RKO (cell line): ENCODE measurements around the gene BHLHE41.

Experiments used
- DNase-seq: peaks from one replicate; pipeline ENCODE4 v3.0.0-alpha.2; 2016; ENCODE audit warnings: low spot score

Gene BHLHE41

DNA sequence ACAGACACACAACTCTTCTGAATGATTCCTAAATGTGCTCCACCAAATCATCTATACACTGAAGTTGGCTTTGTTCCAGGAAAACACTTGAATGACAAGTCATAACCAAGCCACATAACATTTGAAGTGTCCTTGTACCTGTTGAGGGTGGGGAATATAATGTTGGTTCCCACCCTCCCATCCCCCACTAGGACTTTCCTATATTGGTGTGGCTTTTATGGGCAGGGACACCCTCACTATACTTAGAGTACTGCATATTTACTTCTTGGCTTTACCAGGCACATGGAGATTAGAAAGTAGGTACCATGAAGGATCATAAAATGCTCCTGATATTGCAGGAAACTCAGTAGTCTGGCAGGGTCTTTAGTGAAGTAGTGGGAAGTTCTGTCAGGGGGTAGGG lies 9.7 kb upstream of the BHLHE41 start:
- DNase-seq = no peak

DNA sequence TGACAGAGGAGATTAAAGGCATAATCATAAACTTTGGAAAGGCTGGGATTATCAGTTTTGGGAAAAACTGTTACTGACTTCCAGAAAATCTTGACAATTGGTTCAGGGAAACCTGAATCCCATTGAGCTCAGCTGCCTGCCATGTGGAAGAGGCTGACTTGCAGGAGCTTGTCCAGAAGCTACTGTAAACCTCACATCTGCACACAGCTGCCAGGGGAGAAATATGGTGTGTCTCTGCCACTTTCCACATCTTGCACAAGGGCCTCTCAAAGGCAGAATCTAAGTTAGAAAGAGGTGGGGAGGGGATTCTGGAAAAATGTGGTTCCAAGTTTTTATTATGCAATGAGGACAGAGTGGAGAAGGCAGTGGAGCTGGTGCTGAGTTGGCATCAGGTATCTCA lies 8.7 kb upstream of the BHLHE41 start:
- DNase-seq = no peak

DNA sequence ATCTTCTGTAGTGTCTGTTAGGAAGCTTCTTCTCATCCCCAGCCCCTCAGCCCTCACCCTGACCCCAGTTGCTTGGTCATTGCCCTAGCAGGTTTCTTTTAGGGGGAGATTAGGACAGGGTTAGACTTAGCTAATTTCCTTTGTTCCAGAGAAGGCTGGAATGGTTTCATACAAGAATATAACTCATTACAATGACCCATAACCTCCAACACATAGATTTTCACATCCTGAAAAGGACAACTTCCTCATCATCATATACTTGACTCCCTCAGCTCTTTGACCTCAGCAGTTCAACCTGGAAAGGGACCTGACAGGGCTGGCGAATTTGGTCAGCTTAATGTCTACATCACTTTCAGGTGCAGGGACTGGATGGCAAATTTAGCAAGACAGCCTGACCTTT lies 8.0 kb upstream of the BHLHE41 start:
- no peak for DNase-seq

DNA sequence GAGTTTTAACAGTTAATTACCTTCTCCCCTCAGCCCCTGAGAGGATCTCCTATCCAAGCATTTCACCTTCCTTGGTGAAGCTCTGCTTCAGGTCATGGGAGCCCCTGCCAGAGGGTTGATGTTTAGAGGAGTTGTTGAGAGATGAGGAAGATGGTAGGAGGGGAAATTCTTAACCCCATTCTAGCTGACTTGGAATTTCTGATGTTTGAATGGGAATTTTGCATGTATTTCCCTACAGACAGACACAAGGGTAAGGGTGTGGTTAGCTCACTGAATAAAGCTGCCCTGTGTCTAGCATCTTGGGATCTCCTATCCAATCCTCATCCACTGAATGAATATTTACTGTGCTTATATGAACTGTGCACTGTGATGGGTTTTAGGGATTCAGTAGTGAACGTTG lies 7.1 kb upstream of the BHLHE41 start:
- DNase-seq = no peak

DNA sequence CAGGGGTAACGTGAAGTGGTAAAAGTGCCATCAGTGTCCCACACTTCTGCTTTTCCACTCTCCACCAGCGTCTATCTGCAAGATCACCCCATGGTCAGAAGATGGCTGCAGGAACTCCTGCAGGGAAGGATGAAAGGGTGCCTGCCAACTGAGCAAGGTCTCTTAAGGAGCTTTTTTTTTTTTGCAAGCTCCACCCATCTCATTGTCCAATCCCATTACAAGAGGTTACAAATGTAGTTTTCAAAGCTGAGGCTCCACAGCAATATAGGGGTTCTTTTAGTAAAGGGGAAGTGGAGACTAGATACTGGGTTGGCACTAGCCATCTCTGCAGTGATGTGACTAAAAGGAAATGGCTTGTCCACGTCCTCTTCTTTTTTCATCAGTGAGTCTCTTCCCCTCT lies 5.9 kb upstream of the BHLHE41 start:
- DNase-seq = no peak

DNA sequence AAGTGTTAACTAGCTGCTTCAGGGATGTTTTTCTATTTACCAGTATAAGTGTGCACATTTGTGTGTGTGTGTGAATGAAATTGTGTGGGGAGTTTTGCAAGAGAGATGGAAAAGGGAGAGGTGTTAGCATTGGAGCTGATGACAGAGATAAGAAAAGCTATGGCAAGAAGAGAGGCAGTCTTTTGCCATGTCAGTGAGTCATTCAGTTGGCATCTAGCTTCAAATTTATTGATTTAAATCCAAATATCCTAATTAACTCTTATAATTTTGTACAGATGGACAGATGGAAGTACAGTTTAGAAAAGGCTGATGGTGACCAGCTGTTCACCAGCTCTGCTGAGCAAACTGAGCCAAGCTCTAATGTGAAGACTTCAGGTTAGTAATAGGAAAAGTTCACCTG lies 3.3 kb upstream of the BHLHE41 start:
- DNase-seq = no peak

DNA sequence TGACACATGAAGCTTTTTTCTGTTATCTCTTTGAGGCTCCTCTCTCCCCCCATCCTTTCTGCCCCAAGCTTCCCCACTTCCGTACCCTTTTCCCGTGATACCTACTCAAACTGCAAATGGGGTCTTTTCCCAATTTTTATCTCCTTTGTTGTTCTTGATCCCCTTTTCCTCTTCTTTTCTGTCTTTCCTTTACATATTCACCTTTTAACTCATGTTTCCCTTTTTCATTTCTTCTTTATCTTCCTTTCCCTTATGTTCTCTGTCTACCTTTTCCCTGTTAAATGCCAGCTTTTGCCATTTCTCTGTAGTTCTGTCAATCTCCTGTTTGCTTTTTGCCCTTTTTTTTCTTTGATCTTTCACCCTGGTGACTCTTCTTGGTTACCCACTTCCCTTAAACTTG lies 2.6 kb upstream of the BHLHE41 start:
- no peak for DNase-seq

DNA sequence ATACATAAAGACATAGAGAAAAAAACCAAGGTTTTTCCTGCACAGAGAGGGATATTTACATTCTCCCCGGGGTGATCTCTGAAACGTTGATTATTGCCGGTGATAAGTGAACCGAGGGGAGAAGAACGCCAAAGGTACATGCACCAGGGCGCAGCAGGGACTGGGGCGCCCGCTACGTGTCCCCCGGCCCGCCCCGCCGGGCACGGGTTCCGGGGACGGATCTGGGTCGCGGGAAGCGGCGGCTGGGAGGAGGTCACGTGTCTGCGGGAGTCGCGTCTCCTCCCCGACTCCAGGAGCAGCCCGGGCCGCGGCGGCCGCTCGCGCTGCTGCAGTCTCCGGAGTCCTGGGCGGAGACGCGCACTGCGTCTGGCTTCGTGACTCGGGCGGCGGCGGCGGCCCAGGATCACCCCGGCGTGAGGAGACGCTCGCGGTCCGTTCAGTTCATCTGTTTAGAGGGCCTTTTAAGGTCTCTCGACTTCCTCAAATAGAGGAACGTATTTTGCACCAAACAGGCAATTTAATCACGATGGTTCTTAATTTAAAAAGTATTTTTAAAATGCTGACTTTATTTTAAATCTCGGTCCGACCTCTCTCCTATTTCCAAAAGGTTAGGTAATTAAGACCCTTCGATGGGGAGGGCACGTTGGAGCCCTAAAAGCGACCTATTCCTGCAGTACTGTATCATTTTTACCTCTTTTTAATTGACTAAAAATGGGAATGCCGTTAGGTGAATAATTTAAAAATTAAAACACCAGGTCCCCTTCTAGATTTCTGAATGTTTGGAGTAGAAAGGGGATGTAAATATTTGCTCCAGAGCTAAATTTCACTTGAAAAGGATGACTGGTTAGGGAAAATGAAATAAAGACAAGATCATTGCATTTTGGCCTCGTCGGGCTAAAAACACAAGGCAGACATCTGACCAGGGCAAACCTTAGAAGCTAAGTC lies 1.8 kb upstream of the BHLHE41 start:
- DNase-seq = peak; percentile 82

DNA sequence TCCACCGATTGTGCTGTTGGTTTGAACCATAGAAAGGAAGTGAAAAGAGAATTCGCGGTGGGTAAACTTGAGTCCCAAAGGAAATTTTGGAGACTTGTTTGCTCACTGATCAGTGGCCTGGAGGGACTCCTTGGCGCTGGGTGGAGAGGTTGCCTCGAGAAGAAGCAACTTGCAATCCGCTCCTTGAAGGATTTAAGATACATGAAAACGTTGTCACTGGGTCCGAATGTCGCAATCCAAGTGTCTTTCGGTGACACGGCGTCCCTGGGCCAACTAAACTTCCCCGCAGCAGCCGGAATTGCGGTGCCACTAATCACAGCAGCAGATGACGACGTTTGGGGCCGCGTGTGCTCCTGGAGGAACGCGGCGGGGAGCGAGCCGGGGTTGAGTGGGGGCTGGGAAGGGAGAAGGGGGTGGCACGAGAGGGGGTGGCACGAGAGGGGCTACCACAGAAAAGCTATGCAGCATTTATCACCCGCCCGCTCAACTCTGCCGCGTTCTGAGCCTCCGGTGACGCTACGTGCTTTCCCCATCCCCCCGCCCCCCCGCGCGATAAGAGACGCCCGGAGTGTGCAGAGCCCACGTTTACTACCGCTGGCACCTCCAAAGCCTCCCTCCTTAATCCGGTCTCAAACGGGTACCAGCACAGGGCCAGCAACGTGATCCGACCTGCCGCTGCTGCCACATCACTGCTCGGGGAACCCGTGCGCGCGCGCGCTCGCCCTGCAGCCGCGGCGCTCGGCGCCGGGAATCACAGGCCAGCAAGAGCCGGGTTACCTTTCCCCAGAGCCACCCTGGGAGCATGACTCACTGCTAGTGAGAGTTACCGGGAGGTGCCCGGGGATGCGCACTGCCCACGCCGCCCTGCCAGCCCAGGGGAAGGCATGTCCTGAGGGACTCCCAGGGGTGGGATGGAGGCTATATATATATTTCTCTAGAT lies 833 bp upstream of the BHLHE41 start:
- peak; percentile 85 for DNase-seq

DNA sequence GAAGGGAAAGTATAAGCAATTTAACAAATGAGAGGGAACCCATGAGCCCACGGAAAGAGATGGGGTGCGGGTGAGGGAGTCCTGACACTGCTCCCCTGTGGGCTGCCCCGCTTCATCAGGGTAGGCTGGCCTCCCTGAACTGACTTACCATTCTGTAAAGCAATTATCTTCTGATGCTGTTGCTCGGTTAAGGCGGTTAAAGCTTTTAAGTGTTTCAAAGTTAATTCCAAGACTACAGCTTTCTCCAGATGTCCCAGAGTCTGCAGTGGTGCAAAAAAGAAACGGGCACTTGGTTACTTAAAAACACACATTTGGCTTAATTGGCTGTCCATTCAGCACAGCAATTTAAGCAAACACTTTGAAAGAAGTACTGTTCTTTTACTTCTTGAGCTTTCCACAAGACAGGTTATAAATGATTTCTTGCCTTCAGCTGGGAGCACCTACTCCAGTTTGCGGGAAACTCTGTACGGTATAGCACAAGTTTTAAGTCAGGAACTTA lies 1.3 kb downstream of the BHLHE41 start:
- no peak for DNase-seq

DNA sequence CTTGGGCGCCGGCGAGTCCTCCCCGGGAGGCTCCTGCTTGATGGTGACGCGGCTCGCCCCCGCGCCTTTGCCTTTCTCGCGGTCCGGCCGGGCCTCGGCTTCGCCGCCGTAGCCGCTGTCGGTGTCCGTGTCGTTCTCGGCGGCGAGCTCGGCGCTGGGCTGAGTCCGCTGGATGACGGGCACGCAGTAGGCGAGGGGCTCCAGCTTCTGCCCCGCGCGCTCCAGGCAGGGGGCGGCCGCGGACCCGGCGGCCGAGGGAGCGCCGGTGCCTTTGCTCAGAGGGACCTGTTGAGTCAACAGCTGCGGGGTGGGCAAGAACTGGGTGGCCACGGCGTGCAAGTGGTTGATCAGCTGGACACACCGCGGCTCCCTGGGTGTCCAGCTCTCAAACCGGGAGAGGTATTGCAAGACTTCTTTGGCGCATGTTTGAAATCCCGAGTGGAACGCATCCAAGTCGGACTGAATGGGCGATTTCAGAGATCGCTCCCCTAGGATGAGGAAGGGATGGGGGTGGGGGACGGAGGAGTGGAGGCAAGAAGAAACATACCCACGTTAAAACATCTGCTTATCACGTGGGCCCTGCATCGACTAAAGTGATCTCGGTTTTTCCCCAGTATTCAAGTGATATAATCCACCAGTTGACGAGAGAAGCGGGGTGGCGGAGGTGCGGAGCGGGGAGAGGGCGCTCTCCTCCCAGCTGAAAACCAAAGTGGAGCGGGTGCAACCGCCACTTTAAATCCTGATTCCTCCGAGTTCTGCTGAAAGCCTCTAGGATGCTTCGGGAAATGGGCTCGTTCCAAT lies 2.0 kb downstream of the BHLHE41 start:
- DNase-seq = peak; percentile 60

DNA sequence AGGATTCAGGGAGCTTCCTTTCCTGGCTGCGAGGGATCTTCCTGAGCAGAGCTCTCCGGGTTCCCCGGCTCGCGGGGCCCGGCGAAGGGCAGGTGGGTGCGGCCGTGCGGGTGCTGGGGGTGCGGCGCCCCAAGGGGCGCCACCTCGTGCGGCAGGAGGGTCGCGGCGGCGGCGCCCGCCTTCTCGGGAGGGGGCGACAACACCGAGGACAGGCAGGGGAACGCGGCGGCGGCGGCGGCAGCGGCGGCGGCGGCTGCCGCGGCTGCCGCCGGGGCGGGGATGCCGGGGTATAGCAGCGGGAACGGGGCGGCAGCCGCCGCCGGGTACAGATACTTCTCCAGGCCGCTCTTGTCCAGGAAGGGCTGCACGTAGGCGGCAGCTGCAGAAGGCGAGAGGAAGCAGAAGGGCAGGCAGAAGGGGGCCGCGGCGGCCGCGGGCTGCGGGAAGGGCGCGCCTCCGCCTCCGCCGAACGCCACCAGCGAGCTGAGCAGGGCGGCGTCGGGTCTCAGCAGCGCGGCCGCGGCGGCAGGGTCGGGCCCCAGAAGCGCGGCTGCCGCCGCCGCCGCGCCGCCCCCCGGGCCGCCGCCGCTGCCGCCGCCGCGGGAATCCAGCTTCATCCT lies 2.7 kb downstream of the BHLHE41 start:
- peak; percentile 32 for DNase-seq

DNA sequence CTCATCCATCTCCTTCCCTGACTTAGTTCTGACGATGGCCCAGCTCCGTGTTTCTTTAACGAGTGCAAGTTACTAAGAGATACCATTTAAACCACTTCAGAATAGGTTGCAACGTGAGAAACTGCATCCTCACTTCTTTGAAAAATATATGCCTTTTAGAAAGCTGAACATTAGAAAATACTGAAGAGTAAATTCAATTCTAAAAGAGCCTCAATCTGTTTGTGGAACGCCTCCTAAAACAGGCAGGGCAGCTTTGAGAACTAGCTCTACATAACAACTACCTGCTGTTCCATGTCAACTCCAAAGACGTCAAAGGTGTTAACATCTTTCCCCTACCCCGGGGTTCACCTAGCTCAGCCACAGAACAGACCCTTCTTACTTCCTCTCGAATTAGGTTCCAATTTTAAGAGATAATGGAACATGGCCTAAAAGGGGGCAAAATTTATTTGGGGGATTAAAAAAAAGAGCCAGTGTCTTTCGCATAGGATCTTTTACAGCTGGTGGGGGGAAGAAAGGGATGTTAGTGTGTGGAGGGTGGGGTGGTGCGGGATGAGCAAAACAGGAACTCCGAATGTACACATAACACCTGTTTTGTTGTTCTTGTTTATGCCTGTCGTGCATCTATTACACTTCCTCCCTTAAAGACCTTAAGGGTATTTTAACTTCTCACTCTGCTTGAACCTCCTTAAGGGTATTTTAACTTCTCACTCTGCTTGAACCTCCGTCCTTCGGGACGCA lies 3.3 kb downstream of the BHLHE41 start:
- no peak for DNase-seq

DNA sequence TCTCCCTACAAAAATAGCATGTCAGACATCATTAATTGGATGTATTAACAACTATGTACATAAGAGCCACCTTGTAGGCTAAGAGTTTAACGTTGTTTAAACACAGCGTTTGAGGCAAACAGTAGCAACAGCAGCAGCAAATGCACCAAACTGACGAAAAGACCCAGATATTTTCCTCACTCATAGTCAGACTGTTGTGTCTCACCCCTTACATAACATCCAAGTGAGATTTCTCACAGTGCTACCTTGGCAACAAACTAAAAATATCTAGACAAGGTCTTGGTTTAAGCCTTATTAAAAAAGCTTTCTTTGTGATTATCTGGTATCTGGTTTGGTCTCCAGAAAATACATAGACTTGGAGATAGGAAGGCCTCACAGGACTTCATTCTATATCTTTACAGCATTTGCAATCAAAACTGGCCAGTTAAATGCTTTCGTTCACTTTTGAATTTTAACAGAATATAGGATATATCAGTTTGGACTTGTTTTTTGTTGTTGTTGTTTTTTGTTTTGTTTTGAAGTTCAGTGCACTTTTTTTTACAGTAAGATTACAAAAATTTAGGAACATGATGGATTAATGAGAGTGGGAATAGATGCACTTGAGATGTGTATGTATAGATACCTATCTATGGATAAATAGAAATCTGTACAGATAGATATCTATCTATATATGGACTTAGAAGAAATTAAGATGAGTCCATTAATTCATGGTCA lies 4.1 kb downstream of the BHLHE41 start:
- DNase-seq = no peak

DNA sequence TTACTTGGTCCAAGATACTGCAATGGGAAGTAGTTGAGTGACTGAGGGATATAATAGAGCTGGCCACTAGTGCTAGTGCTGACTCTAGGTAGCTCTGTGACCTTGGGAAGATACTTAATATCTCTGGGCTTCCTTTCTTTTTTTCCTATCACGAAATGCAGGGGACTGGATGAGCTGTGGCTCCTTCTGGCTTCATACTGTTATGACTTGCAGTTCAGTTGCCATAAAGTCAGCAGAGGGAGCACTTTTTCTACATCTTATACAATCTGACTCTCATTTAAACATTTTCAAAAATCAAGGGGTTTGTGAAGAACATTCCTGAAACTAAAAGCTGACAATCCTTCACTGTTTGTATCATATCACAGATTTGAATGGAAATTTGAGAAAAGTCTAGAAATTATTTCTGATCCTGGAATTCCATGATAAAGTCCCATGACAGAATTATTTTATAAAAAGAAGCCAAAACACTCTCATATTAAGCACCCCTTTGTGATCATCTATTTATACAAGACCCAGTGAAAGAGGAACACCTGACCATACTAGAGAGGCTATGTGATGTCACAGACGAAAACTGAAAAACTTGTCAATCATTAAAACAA lies 5.3 kb downstream of the BHLHE41 start:
- peak; percentile 86 for DNase-seq

DNA sequence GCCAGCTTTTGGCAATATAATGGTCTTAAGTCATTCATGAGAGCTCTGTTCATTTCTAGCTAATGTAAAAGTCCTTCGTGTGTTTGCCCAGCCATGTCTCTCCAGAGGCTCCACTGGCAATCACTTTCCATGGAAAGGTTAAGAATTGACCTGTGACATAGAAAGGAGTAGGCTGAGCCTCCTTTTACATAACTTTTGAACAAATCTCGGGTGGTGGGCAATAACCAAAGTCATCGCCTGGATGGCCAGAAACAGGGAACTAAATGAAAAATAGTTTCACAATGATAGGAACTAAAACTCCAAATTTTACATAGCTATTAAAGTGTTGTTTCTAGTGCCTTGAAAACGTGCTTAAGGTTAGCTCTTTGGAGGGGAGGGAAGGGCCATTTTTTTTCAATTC lies 6.5 kb downstream of the BHLHE41 start:
- DNase-seq = no peak

DNA sequence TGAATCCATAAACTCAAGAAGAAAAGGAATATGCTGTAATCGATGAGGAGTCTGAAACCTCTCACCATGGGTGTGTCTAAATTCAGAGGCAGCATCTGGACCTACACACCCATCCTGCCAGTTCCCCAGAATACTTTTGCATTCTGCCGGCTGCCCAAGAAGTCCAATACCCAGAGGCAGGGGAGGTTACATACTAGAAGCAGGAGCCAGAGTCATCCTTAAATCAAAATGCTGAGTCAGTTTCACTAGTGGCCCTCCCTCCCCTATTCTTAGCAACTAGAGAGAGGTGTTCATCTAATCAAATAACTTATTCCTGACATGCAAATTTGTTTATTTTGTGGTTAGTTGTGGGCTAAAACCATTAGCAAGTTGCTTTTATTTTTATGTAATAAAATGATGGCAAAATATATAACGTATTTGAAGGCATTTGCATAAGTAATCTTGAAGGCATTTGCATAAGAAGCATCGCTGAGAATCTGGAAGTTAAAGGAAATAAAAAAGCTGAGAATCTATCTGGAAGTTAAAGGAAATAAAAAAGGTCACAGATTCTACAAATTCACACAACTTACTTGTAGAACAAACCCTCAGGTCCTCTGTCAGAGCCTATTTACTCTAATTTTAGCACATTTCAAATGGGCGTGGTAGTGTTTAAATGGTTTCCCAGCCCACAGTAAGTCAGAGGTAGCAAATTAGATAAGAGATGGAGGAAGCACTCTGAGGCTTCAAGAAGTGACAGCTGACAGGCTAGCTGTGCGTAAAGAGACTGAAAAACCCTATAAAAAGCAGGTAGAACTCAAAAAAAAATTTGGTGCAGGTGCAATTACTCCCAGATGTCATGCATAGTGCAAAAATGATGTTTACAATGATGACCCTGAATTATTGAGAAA lies 7.8 kb downstream of the BHLHE41 start:
- DNase-seq = no peak

DNA sequence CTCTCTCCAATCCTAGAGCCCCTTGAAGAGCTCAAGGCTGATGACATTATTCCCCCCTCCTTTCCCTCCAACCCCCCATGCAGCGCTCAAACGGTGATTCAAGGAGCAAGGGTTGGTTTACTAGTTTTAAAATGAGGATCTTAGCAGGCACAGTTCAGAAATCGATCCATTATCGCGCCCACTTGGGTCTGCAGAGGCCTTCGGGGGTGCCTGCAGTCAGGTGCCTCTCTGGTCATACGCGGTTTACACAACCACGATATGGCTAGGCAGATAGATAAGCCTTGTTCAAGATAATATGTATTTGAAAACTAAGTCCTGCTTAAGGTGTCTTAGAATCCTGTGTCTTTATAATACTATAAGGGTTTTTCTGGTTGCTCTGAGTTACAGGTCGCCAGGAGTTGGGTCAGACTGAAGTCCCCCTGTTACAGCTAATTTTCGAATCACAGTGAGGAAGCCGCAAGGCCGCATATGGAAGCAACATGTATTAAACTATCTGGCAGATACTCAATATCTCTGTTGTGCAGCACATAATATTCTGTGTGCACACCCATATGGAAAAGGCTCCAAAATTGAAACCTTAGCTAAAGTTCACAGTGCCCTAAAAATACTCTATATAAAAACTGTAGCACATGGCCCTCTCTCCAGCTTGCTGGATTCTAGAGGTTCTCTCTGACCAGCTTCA lies 10.0 kb downstream of the BHLHE41 start:
- no peak for DNase-seq
